ENCODE data around the gene ST8SIA6. TPM values are rescaled to one million over a fixed set of nuclear protein-coding genes. Genes with fewer than 3 reads are reported as not detected.
A peak's percentile ranks its signal among the peaks of the same experiment; 100 is the strongest.

The ST8SIA6 gene
- total RNA-seq, 1 donor from 2014 or later: not detected

DNA sequence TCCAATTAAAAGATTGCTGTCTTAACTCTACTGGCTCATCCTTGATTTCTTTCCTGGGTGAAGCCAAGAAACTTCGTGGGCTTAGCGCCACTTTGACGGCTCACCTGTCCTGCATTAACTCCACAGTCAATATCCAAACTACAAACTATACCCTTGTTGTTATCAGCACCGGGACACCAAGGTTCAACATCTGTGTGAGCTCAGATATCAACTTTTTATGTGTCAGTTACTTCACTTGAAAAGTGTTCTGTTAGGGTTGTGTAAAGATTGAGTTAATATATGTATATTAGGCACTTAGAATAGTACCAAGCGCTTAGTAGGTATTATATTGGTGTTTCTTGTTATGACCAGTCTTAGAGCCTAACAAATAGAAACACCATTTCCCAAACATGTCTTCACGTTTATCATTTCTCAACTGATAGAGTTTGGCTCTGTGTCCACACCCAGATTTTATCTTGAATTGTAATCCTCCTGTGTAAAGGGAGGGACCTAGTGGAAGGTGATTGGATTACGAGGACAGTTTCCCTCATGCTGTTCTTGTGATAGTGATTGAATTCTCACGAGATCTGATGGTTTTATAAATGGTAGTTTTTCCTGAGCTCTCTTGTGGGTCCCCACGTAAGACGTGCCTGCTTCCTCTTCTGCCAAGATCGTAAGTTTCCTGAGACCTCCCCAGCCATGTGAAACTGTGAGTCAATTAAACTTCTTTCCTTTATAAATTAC, 19.0 kb upstream of the ST8SIA6 start:
- Mint-ChIP-seq H3K9me3 (peaks cover 5% of the 10 kb centered on the region), H3K36me3 (ENCODE audit: low read depth) (no peaks in the 10 kb centered on the region), H3K27ac (no peak overlapping the region), H3K27me3 (peaks cover 29% of the 10 kb centered on the region), H3K4me1 (peaks cover 4% of the 10 kb centered on the region), H3K4me3 (no peak overlapping the region)
- no peak for DNase-seq
- intact Hi-C loops (cut with micrococcal nuclease): no loop called here

GRCh38 chr10:17472481-17473227, 18.3 kb upstream of the ST8SIA6 start:
- peaks cover 5% of the 10 kb centered on the region for H3K9me3 Mint-ChIP-seq
- DNase-seq: no peak
- no peak overlapping the region for H3K4me3 Mint-ChIP-seq
- no peaks in the 10 kb centered on the region for H3K36me3 Mint-ChIP-seq (ENCODE audit: low read depth)
- peaks cover 4% of the 10 kb centered on the region for H3K4me1 Mint-ChIP-seq
- peaks cover 27% of the 10 kb centered on the region for H3K27me3 Mint-ChIP-seq
- no peak overlapping the region for H3K27ac Mint-ChIP-seq
- intact Hi-C loops (cut with micrococcal nuclease): no loop called here

GRCh38 chr10:17470246-17470645, 15.9 kb upstream of the ST8SIA6 start:
- no peak for DNase-seq
- intact Hi-C loops (cut with micrococcal nuclease): no loop called here
- H3K9me3 Mint-ChIP-seq: peaks cover 5% of the 10 kb centered on the region
- no peak overlapping the region for H3K4me3 Mint-ChIP-seq
- H3K4me1 Mint-ChIP-seq: peaks cover 4% of the 10 kb centered on the region
- H3K27me3 Mint-ChIP-seq: peaks cover 24% of the 10 kb centered on the region
- no peak overlapping the region for H3K27ac Mint-ChIP-seq
- no peaks in the 10 kb centered on the region for H3K36me3 Mint-ChIP-seq (ENCODE audit: low read depth)

GRCh38 chr10:17465328-17466125, 11.1 kb upstream of the ST8SIA6 start:
- Mint-ChIP-seq H3K27ac (no peak overlapping the region), H3K36me3 (ENCODE audit: low read depth) (no peaks in the 10 kb centered on the region), H3K27me3 (peaks cover 39% of the 10 kb centered on the region), H3K9me3 (peaks cover 5% of the 10 kb centered on the region), H3K4me3 (no peak overlapping the region), H3K4me1 (peaks cover 1% of the 10 kb centered on the region)
- DNase-seq: no peak
- intact Hi-C loops (cut with micrococcal nuclease): no loop called here

GRCh38 chr10:17464545-17464944, 10.2 kb upstream of the ST8SIA6 start:
- H3K27ac Mint-ChIP-seq: no peak overlapping the region
- H3K4me1 Mint-ChIP-seq: peaks cover 2% of the 10 kb centered on the region
- H3K4me3 Mint-ChIP-seq: no peak overlapping the region
- no peak for DNase-seq
- no peaks in the 10 kb centered on the region for H3K9me3 Mint-ChIP-seq
- peaks cover 35% of the 10 kb centered on the region for H3K27me3 Mint-ChIP-seq
- H3K36me3 Mint-ChIP-seq (ENCODE audit: low read depth): no peaks in the 10 kb centered on the region
- intact Hi-C loops (cut with micrococcal nuclease): no loop called here

GRCh38 chr10:17460756-17461155, 6.4 kb upstream of the ST8SIA6 start:
- Mint-ChIP-seq H3K27me3 (peaks cover 45% of the 10 kb centered on the region), H3K27ac (no peak overlapping the region), H3K4me1 (peaks cover 2% of the 10 kb centered on the region), H3K4me3 (no peak overlapping the region), H3K9me3 (no peaks in the 10 kb centered on the region), H3K36me3 (ENCODE audit: low read depth) (no peaks in the 10 kb centered on the region)
- DNase-seq: no peak
- intact Hi-C loops (cut with micrococcal nuclease): no loop called here

- Mint-ChIP-seq H3K4me1 (peaks cover 19% of the 10 kb centered on the region), H3K4me3 (no peak overlapping the region), H3K36me3 (ENCODE audit: low read depth) (no peaks in the 10 kb centered on the region), H3K27me3 (peaks cover 47% of the 10 kb centered on the region), H3K9me3 (no peaks in the 10 kb centered on the region), H3K27ac (no peak overlapping the region)
- intact Hi-C loops (cut with micrococcal nuclease): no loop called here
- DNase-seq: no peak
Observed at GRCh38 chr10:17457083-17457482, 2.7 kb upstream of the ST8SIA6 start.

- no peak for DNase-seq
- Mint-ChIP-seq H3K4me3 (no peak overlapping the region), H3K27me3 (peaks cover 53% of the 10 kb centered on the region), H3K27ac (no peak overlapping the region), H3K4me1 (peaks cover 19% of the 10 kb centered on the region), H3K9me3 (peaks cover under 1% of the 10 kb centered on the region), H3K36me3 (ENCODE audit: low read depth) (no peaks in the 10 kb centered on the region)
- intact Hi-C loops (cut with micrococcal nuclease): no loop called here
Observed at GRCh38 chr10:17456032-17456548, 1.7 kb upstream of the ST8SIA6 start.

DNA sequence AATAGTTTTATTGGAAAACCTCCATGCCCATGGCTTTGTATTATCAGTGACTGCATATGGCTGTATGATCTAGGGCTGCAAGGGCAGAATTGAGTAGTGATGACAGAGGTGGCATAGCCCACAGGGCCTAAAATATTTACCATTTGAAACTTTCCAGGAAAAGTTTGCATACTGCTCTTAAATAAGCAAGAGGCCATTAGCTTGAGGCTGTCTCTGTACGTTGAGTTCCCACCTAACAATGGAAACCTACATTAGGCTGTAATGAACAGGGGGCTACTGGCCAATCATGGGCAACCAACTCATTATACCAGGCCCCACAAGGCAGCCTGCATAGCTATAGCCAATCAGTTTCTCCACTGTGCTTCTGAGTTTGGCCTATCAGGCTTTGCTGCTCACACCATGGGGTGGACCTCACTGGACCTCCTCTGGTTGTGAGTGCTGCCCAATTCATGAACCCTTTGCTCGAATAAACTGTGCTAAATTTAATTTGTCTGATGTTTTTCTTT, 673 bp upstream of the ST8SIA6 start:
- DNase-seq: no peak
- H3K27ac Mint-ChIP-seq: no peak overlapping the region
- H3K4me3 Mint-ChIP-seq: peak overlapping the region; percentile 82
- H3K36me3 Mint-ChIP-seq (ENCODE audit: low read depth): no peaks in the 10 kb centered on the region
- intact Hi-C loops (cut with micrococcal nuclease): no loop called here
- peaks cover 17% of the 10 kb centered on the region for H3K4me1 Mint-ChIP-seq
- peaks cover 4% of the 10 kb centered on the region for H3K9me3 Mint-ChIP-seq
- peaks cover 55% of the 10 kb centered on the region for H3K27me3 Mint-ChIP-seq

DNA sequence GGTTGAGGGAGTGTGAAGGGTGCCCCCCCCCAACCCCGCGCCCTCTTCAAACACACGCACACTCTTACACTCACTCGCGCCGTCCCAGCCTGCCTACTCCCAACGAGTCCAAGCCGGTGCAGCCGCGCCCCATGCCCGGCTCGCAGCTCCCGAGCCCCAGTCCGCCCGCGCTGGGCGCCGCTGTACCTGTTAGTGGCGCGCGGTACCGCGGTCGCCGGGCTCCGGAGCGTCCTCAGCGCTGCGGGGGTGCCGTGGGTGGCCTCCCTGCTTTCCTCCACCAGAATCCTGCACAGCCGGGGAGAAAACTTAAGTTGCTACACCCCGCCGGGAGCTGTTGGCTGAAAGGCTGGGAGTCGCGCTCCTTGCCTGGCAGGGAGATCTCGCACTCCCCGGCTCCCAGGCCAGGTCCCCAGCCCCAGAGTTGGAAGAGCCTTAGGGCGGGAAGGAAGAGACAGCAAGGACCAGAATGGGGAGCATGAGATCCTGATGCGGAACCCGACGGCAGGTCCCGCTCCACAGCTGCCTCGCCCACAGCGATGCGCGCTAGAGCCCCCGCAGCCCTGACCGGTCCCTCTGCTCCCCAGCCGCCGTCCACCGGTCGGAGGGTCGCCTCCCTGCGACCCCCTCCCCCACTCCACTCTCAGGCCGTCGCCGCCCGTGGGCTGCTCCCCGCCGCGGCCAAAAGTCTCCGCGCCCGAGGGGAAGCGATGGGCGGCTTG, 863 bp downstream of the ST8SIA6 start:
- peaks cover 7% of the 10 kb centered on the region for H3K9me3 Mint-ChIP-seq
- H3K4me3 Mint-ChIP-seq: peak overlapping the region; percentile 85
- peak; percentile 79 for DNase-seq
- H3K27me3 Mint-ChIP-seq: peaks cover 59% of the 10 kb centered on the region
- peaks cover 4% of the 10 kb centered on the region for H3K36me3 Mint-ChIP-seq (ENCODE audit: low read depth)
- H3K27ac Mint-ChIP-seq: no peak overlapping the region
- peaks cover 17% of the 10 kb centered on the region for H3K4me1 Mint-ChIP-seq
- intact Hi-C loops (cut with micrococcal nuclease): loop anchor here (1.0 kb wide), 1 partner anchor 9 kb away; no protein-coding TSS in a partner anchor

GRCh38 chr10:17453035-17453372, 1.4 kb downstream of the ST8SIA6 start:
- intact Hi-C loops (cut with micrococcal nuclease): loop anchor here (1.0 kb wide), 1 partner anchor 9 kb away; no protein-coding TSS in a partner anchor
- peaks cover 8% of the 10 kb centered on the region for H3K36me3 Mint-ChIP-seq (ENCODE audit: low read depth)
- peaks cover 7% of the 10 kb centered on the region for H3K9me3 Mint-ChIP-seq
- no peak for DNase-seq
- H3K4me1 Mint-ChIP-seq: peaks cover 17% of the 10 kb centered on the region
- no peak overlapping the region for H3K27ac Mint-ChIP-seq
- peaks cover 58% of the 10 kb centered on the region for H3K27me3 Mint-ChIP-seq
- H3K4me3 Mint-ChIP-seq: peak overlapping the region; percentile 85

GRCh38 chr10:17452060-17452841, 2.1 kb downstream of the ST8SIA6 start:
- Mint-ChIP-seq H3K27me3 (peaks cover 57% of the 10 kb centered on the region), H3K4me3 (peak overlapping the region; percentile 17), H3K36me3 (ENCODE audit: low read depth) (peaks cover 11% of the 10 kb centered on the region), H3K4me1 (peaks cover 17% of the 10 kb centered on the region), H3K9me3 (peaks cover 7% of the 10 kb centered on the region), H3K27ac (no peak overlapping the region)
- intact Hi-C loops (cut with micrococcal nuclease): no loop called here
- DNase-seq: no peak
